HFF-Myc (cell line): ENCODE measurements around the gene FBXW9.
"Not testable (repeated sequence)": the region's sequence is repeated elsewhere in the genome, so short reads cannot be mapped to it uniquely, and the experiment has no call there.

Experiments used
- DNase-seq: peaks from one replicate; pipeline ENCODE4 v3.0.0-alpha.2; 2011; ENCODE audit warnings: low read depth; ENCODE audit errors: extremely low read depth
- H3K4me3 ChIP-seq: replicated peaks from 2 replicates; pipeline ENCODE4 v1.5.1; 2011; ENCODE audit warnings: low read depth, mild to moderate bottlenecking, control low read depth, low read length
- TF ChIP-seq, protein P1 (sequence below): IDR thresholded peaks from 2 replicates; pipeline ENCODE4 v1.5.1; 2012; ENCODE audit warnings: mild to moderate bottlenecking, low read depth, low read length, control low read depth; ENCODE audit errors: missing control alignments

FBXW9 gene

DNA sequence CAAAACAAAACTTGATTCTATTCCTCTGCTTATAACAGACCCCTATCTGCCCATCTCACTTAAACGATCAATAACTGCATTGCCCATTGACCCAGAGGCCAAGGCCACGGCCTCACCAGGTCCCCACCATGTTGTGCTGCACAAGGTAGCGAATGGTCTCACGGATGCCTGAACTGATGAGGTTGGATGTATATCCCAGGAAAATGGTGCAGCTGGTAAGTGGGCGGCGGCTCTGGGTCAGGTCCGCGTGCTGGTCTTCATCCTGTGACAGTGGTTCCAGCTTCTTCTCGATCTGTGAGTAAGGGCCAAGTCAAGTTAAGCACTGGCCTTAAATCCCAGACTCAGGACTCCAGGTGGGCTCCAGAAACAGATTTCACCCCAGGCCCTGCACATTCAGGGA is 16.4 kb downstream of the FBXW9 start:
- TF ChIP-seq, protein P1, sequence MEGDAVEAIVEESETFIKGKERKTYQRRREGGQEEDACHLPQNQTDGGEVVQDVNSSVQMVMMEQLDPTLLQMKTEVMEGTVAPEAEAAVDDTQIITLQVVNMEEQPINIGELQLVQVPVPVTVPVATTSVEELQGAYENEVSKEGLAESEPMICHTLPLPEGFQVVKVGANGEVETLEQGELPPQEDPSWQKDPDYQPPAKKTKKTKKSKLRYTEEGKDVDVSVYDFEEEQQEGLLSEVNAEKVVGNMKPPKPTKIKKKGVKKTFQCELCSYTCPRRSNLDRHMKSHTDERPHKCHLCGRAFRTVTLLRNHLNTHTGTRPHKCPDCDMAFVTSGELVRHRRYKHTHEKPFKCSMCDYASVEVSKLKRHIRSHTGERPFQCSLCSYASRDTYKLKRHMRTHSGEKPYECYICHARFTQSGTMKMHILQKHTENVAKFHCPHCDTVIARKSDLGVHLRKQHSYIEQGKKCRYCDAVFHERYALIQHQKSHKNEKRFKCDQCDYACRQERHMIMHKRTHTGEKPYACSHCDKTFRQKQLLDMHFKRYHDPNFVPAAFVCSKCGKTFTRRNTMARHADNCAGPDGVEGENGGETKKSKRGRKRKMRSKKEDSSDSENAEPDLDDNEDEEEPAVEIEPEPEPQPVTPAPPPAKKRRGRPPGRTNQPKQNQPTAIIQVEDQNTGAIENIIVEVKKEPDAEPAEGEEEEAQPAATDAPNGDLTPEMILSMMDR: no peak
- peak overlapping the region; percentile 89; the same call in 1 of the 2 replicates for H3K4me3 ChIP-seq
- no peak for DNase-seq

DNA sequence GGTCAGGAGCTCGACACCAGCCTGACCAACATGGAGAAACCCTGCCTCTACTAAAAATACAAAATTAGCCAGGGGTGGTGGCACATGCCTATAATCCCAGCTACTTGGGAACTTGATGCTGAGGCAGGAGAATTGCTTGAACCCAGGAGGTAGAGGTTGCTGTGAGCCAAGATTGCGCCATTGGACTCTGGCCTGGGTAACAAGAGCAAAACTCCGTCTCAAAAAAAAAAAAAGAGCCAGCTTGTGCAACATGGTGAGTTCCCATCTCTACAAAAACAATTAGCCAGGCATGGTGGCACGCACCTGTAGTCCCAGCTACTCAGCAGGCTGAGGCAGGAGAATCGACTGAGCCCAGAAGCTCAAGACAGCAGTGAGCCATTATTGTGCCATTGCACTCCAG is 18.4 kb downstream of the FBXW9 start:
- not testable (repeated sequence) for H3K4me3 ChIP-seq, DNase-seq

DNA sequence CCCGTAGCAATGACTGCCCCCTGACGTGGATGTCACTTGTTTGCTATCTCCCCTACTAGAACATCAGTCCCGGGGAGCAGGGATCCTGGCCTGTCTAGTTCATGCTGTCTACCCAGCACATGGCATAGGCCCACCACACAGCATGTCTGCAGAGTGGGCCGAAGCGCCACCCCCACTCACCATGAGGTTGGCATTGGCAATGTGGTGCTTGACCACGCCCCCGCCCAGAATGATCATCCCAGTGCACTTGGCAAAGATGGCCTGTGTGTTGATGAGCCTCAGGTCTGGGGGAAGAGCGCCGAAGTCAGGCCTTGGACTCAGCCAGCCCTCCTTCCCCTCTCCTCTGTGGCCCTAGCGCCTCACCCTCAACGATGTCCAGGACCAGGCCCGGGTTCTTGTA is 19.5 kb downstream of the FBXW9 start:
- TF ChIP-seq, protein P1: no peak
- H3K4me3 ChIP-seq: no peak overlapping the region
- no peak for DNase-seq

DNA sequence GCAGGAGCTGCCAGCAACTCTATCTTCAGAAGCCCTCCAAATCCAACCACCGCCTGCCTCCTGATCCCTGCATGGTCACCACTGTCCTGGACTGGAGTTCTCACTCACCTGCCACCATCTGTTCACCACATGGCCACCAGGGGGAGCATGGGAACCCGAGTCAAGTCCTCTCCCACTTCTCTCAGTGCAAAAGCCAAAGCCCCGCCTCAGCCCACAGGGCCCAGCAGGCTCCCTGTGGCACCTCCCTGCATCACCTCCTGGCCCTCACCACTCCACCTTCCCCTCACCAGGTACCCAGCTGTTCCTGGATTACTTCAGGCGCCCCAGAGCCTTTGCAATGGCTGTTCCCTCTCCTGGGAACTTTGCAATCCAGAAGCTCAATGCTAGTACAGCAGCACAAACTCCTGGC is 20.0 kb downstream of the FBXW9 start:
- H3K4me3 ChIP-seq: no peak overlapping the region
- TF ChIP-seq, protein P1: peak; percentile 94
- DNase-seq: peak; percentile 67

DNA sequence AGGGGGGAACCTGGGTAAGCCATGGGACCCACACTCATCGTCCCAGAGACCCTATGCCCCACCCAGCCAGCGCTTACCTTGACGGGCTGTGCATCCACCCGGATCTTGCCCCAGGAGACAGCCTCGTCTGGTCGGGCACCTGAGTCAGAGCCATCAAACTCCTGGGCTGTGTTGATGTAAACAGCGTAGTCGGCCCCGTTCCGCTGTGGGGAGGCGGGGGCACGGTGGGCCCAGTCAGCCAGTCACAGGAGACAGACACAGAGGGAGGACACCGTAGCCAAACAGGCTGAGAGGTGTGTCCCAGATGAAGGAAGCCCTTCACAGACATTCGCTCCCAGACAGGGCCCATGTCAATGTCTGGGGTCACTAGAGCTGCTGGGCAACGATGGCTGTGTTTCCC is 20.5 kb downstream of the FBXW9 start:
- TF ChIP-seq, protein P1: no peak
- H3K4me3 ChIP-seq: no peak overlapping the region
- no peak for DNase-seq

DNA sequence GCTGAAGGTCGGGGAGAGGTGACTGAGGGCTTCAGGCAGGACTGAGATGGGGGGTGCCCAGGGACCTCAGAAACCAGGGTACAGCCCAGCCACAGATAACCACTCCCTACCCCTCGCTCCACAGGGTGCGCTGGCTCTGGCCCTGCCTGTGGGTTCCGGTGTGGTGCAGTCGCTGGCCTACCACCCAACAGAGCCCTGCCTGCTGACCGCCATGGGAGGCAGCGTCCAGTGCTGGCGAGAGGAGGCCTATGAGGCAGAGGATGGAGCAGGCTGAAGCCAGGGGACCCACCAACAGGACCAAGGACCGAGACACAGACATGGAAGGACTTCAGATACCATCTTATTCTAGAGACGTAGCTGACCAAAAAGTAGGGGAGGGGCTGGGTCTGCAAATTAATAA is 21.0 kb downstream of the FBXW9 start:
- H3K4me3 ChIP-seq: no peak overlapping the region
- TF ChIP-seq, protein P1: no peak
- DNase-seq: no peak

DNA sequence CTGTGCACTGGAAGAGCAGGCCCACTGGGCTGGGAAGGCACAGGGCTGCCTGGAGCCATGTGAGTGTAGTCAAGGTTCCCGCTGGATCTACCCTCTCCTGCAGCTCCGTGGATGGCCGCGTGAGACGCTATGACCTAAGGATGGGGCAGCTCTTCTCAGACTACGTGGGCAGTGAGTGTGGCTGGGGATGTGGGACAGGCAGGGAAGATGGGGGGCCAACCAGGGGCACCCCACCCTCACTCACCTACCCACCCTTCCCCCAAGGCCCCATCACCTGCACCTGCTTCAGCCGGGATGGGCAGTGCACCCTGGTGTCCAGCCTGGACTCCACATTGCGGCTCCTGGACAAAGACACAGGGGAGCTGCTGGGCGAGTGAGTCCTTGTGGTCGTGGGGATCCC is 23.7 kb downstream of the FBXW9 start:
- TF ChIP-seq, protein P1: no peak
- DNase-seq: no peak
- no peak overlapping the region for H3K4me3 ChIP-seq
